KMS-11 (cell line): Measurements from ENCODE around the gene ESYT1.

Source experiments
- H2AFZ ChIP-seq: fragments of 200-600 bp; sonication (generic); 2 replicates; pipeline ENCODE4 v1.6.1; 2016; ENCODE audit warnings: antibody characterized with exemption, mixed run types, low read depth
- H3K27ac ChIP-seq: fragments of 200-600 bp; sonication (generic); 2 replicates; pipeline ENCODE4 v1.6.1; 2016; ENCODE audit warnings: mild to moderate bottlenecking, mixed run types
- H3K27me3 ChIP-seq: fragments of 200-600 bp; sonication (generic); 2 replicates; pipeline ENCODE4 v1.6.1; 2017; ENCODE audit warnings: mild to moderate bottlenecking, low read depth, mixed run types, moderate library complexity; ENCODE audit not compliant: insufficient read depth
- H3K36me3 ChIP-seq: fragments of 200-600 bp; sonication (generic); 2 replicates; pipeline ENCODE4 v1.6.1; 2017; ENCODE audit warnings: mild to moderate bottlenecking, mixed run types; ENCODE audit not compliant: insufficient read depth
- H3K4me1 ChIP-seq: fragments of 200-600 bp; sonication (generic); 2 replicates; pipeline ENCODE4 v1.6.1; 2016; ENCODE audit warnings: mild to moderate bottlenecking, low read depth, mixed run types; ENCODE audit not compliant: poor library complexity, severe bottlenecking
- H3K4me2 ChIP-seq: fragments of 200-600 bp; sonication (generic); 2 replicates; pipeline ENCODE4 v1.7.0; 2016; ENCODE audit warnings: mild to moderate bottlenecking, mixed run types
- H3K4me3 ChIP-seq: fragments of 200-600 bp; sonication (generic); IDR thresholded peaks from 2 replicates; pipeline ENCODE4 v1.6.1; 2017; ENCODE audit warnings: low read depth, low read length, mixed read lengths; ENCODE audit not compliant: insufficient read depth
- H3K79me2 ChIP-seq: fragments of 200-600 bp; sonication (generic); 2 replicates; pipeline ENCODE4 v1.6.1; 2016; ENCODE audit warnings: low read depth, mixed run types; ENCODE audit not compliant: insufficient read depth
- H3K9ac ChIP-seq: fragments of 200-600 bp; sonication (generic); 2 replicates; pipeline ENCODE4 v1.6.1; 2016; ENCODE audit warnings: mild to moderate bottlenecking, mixed run types
- H4K20me1 ChIP-seq: fragments of 200-600 bp; sonication (generic); 2 replicates; pipeline ENCODE4 v1.6.1; 2016; ENCODE audit warnings: mild to moderate bottlenecking, mixed run types; ENCODE audit not compliant: insufficient read depth
- TF ChIP-seq, protein P1 (sequence below): fragments of 200-600 bp; sonication (generic); conservative IDR thresholded peaks from 2 replicates; pipeline ENCODE4 v1.6.1; 2017; ENCODE audit warnings: low read depth, mild to moderate bottlenecking, antibody characterized with exemption, low read length, moderate library complexity, mixed read lengths

ESYT1 gene

DNA sequence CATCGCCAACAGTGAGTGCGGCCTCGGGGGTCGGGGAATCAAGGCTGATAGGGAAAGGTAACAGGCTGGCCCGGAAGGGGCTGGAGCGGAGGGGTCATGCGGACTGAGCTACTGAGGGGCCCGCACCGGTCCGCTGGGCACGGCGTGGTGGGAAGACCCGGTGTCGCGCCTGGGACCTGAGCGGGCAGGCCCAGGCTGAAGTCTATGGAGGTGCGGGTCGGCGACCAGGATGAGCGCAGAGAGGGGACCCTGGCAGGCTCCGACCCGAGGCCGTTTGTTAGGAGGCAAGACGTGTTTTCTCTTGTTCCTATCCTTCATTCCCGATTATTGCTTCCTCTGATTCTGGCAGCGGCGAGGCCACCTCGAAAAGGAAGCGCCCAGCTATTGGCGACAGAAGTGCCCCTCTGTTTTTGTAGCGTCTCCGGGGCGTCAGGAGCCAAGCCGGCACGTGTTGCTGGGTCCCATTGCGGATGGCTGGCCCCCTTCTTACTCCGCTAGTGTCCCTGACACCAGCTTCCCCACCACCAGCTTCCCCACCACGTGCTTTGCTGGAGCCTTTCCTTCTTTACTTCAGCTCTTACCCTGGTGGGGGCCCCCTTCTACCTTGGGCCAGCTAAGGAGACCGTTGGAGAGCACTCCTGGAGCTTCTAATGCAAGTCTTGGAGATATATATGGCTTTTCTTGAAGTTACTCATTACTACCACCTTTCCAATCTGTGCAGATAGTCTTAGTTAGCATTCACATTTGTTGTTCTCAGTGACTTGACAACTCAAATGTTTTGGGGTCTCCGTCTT, 23.1 kb upstream of the ESYT1 start:
- H3K79me2 ChIP-seq: peaks cover 49% of the 10 kb centered on the region
- H2AFZ ChIP-seq: peak overlapping the region; percentile 67
- peak overlapping the region; percentile 61 for H3K27ac ChIP-seq
- peak overlapping the region; percentile 81 for H3K4me2 ChIP-seq
- peak overlapping the region; percentile 86 for H3K9ac ChIP-seq
- TF ChIP-seq, protein P1, sequence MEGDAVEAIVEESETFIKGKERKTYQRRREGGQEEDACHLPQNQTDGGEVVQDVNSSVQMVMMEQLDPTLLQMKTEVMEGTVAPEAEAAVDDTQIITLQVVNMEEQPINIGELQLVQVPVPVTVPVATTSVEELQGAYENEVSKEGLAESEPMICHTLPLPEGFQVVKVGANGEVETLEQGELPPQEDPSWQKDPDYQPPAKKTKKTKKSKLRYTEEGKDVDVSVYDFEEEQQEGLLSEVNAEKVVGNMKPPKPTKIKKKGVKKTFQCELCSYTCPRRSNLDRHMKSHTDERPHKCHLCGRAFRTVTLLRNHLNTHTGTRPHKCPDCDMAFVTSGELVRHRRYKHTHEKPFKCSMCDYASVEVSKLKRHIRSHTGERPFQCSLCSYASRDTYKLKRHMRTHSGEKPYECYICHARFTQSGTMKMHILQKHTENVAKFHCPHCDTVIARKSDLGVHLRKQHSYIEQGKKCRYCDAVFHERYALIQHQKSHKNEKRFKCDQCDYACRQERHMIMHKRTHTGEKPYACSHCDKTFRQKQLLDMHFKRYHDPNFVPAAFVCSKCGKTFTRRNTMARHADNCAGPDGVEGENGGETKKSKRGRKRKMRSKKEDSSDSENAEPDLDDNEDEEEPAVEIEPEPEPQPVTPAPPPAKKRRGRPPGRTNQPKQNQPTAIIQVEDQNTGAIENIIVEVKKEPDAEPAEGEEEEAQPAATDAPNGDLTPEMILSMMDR: peak; percentile 32; the same call in 1 of the 2 replicates
- H3K27me3 ChIP-seq: no peaks in the 10 kb centered on the region
- H3K4me3 ChIP-seq: peak overlapping the region; percentile 37
- H3K36me3 ChIP-seq: peaks cover 37% of the 10 kb centered on the region; the same call in 1 of the 2 replicates
- peaks cover 17% of the 10 kb centered on the region for H4K20me1 ChIP-seq
- H3K4me1 ChIP-seq: peaks cover 32% of the 10 kb centered on the region

DNA sequence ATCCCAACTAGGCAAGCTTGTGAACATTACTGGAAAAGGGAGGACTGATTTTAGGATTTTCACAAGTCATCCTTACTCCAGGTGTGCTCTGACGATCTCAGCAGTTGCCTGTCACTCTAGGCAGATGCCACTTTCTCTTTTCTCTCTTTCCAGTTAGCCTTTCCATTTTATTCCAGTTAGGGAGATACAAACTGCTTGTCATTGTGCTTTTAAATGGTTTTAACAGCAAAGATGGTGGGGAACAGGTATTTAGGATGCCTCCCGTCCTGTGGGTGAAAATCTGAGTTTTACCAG, 22.5 kb upstream of the ESYT1 start:
- Histone ChIP-seq H3K9ac (peak overlapping the region; percentile 86), H3K4me1 (peaks cover 32% of the 10 kb centered on the region), H3K4me2 (peak overlapping the region; percentile 81), H4K20me1 (peaks cover 17% of the 10 kb centered on the region), H3K4me3 (no peak overlapping the region), H3K27ac (peak overlapping the region; percentile 61), H3K27me3 (no peaks in the 10 kb centered on the region), H3K79me2 (peaks cover 49% of the 10 kb centered on the region), H2AFZ (no peak overlapping the region), H3K36me3 (peaks cover 43% of the 10 kb centered on the region; the same call in 1 of the 2 replicates)
- TF ChIP-seq, protein P1: 0 out of 2 replicates have a peak, but pooled peaks have one; percentile 4

DNA sequence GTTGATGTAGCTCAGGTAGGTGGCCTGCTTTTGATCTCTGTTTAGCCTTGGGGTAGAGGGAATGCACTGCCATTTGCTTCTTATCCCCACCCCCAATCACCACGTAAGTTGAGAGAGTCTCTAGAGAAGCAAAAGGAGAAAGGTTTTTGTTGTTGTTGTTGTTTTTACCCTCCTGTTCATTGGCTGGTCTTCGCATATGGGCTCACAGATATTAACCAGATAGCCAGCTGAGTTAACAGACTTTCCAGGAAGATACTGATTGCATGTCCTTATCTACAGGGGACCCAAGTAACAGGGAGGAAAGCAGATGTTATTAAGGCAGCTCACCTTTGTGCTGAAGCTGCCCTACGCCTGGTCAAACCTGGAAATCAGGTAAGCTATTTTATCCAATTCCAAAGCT, 20.8 kb upstream of the ESYT1 start:
- Histone ChIP-seq H3K27me3 (no peaks in the 10 kb centered on the region), H3K9ac (no peak overlapping the region), H3K79me2 (peaks cover 49% of the 10 kb centered on the region), H2AFZ (no peak overlapping the region), H3K36me3 (peaks cover 56% of the 10 kb centered on the region; the same call in 1 of the 2 replicates), H3K4me3 (no peak overlapping the region), H3K4me2 (peak overlapping the region; percentile 81; the same call in 1 of the 2 replicates), H3K27ac (no peak overlapping the region; the same call in 1 of the 2 replicates), H3K4me1 (peaks cover 32% of the 10 kb centered on the region), H4K20me1 (peaks cover 17% of the 10 kb centered on the region)
- TF ChIP-seq, protein P1: no peak

DNA sequence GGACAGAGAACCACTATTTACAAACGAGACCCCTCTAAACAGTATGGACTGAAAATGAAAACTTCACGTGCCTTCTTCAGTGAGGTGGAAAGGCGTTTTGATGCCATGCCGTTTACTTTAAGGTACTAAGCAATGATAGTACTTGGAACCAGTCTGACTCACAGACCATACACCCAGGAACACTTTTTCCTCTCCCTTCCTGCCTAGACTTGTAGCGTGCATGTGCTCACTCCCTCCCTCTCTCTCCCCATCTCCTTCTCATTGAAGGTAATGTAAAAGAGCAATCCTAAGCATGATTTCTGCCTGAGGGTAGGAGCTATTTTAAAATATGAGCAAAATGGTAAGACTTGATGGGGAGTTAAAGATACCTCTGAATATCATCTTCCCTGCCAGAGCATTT, 17.5 kb upstream of the ESYT1 start:
- TF ChIP-seq, protein P1: no peak
- no peak overlapping the region for H3K9ac ChIP-seq
- no peak overlapping the region for H3K4me2 ChIP-seq
- H3K27me3 ChIP-seq: no peaks in the 10 kb centered on the region
- H2AFZ ChIP-seq: no peak overlapping the region
- peaks cover 17% of the 10 kb centered on the region for H4K20me1 ChIP-seq
- no peak overlapping the region for H3K27ac ChIP-seq
- peaks cover 24% of the 10 kb centered on the region for H3K4me1 ChIP-seq
- H3K4me3 ChIP-seq: no peak overlapping the region
- peaks cover 36% of the 10 kb centered on the region for H3K79me2 ChIP-seq
- H3K36me3 ChIP-seq: peaks cover 65% of the 10 kb centered on the region; the same call in 1 of the 2 replicates
